ENCODE results near the gene MALSU1.

GRCh38 chr7:23254051-23254681 lies 45.0 kb upstream of the MALSU1 start:
- TF ChIP-seq CTCF (IDR thresholded peaks at IDR 0.05), result no peak
- TF ChIP-seq POLR2A (IDR thresholded peaks at IDR 0.05), result no peak
- no peak for TF ChIP-seq POLR2AphosphoS5 (IDR thresholded peaks at IDR 0.05)

Data from gastroesophageal sphincter (tissue), 3 donors.